HL-60 (cell line): ENCODE measurements around the gene PHLDA1.

Source experiments
- POLR2AphosphoS5 ChIP-seq: IDR thresholded peaks from 2 replicates; pipeline ENCODE4 v1.6.1; 2012; ENCODE audit warnings: low read depth
- SPI1 ChIP-seq: IDR thresholded peaks from 2 replicates; pipeline ENCODE4 v1.6.1; 2012; ENCODE audit warnings: low read depth, mild to moderate bottlenecking, borderline replicate concordance
- TF ChIP-seq, protein P1 (sequence below): IDR thresholded peaks from one replicate; pipeline ENCODE4 v1.5.1; 2011; ENCODE audit warnings: low read length, control low read depth, inconsistent platforms; ENCODE audit not compliant: insufficient read depth
- TF ChIP-seq, protein P2 (sequence below): IDR thresholded peaks from 2 replicates; pipeline ENCODE4 v1.6.1; 2012; ENCODE audit warnings: low read depth; ENCODE audit not compliant: insufficient replicate concordance

DNA sequence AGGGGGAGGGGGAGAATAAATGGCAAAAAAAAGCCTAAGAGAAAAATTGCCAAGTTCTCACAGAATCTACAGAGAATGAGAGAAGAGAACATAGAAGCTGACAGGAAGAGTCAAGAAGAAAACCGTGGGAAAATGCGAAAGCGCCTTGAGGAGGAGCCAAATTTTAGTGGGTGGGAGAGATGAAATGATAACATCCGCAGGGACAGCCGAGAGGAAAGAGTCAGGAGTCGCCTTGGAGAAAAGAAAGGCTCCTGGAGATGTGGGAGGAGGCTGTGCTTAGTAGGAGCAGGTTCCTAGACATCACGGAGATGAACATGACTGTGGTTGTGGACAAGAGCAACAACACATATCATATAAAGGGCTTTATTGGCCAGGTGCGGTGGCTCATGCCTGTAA is 49.4 kb downstream of the PHLDA1 start:
- TF ChIP-seq POLR2AphosphoS5 (no peak), SPI1 (no peak)
- TF ChIP-seq, protein P1, sequence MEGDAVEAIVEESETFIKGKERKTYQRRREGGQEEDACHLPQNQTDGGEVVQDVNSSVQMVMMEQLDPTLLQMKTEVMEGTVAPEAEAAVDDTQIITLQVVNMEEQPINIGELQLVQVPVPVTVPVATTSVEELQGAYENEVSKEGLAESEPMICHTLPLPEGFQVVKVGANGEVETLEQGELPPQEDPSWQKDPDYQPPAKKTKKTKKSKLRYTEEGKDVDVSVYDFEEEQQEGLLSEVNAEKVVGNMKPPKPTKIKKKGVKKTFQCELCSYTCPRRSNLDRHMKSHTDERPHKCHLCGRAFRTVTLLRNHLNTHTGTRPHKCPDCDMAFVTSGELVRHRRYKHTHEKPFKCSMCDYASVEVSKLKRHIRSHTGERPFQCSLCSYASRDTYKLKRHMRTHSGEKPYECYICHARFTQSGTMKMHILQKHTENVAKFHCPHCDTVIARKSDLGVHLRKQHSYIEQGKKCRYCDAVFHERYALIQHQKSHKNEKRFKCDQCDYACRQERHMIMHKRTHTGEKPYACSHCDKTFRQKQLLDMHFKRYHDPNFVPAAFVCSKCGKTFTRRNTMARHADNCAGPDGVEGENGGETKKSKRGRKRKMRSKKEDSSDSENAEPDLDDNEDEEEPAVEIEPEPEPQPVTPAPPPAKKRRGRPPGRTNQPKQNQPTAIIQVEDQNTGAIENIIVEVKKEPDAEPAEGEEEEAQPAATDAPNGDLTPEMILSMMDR = no peak
- TF ChIP-seq, protein P2, sequence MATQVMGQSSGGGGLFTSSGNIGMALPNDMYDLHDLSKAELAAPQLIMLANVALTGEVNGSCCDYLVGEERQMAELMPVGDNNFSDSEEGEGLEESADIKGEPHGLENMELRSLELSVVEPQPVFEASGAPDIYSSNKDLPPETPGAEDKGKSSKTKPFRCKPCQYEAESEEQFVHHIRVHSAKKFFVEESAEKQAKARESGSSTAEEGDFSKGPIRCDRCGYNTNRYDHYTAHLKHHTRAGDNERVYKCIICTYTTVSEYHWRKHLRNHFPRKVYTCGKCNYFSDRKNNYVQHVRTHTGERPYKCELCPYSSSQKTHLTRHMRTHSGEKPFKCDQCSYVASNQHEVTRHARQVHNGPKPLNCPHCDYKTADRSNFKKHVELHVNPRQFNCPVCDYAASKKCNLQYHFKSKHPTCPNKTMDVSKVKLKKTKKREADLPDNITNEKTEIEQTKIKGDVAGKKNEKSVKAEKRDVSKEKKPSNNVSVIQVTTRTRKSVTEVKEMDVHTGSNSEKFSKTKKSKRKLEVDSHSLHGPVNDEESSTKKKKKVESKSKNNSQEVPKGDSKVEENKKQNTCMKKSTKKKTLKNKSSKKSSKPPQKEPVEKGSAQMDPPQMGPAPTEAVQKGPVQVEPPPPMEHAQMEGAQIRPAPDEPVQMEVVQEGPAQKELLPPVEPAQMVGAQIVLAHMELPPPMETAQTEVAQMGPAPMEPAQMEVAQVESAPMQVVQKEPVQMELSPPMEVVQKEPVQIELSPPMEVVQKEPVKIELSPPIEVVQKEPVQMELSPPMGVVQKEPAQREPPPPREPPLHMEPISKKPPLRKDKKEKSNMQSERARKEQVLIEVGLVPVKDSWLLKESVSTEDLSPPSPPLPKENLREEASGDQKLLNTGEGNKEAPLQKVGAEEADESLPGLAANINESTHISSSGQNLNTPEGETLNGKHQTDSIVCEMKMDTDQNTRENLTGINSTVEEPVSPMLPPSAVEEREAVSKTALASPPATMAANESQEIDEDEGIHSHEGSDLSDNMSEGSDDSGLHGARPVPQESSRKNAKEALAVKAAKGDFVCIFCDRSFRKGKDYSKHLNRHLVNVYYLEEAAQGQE = no peak
